ENCODE results near the gene TXNIP. TPM values are rescaled to one million over a fixed set of nuclear protein-coding genes. Genes with fewer than 3 reads are reported as not detected.

The TXNIP gene
- total and polyA plus RNA-seq, 10 donors = 446 to 2,368 (median 1,246) TPM

- Histone ChIP-seq H3K27me3 (replicated peaks in 1 of 7) (no peaks in the 10 kb centered on the region), H3K4me1 (peaks cover 26 to 72% (median 59%) of the 10 kb centered on the region in 6 donors), H3K27ac (peak overlapping the region; percentile 93 to 100 (median 99)), H3K36me3 (peaks cover 21 to 43% (median 35%) of the 10 kb centered on the region in 6 donors), H3K9me3 (no peaks in the 10 kb centered on the region), H3K4me3 (peak overlapping the region; percentile 86 to 100 (median 95))
- TF ChIP-seq POLR2A (IDR thresholded peaks at IDR 0.05) = peak in 1 of 3 donors; percentile 6
- no peak for TF ChIP-seq CTCF (IDR thresholded peaks at IDR 0.05 in 8 of 11, conservative IDR thresholded peaks at IDR 0.05 in 3 of 11)
- peak in 1 of 3 donors; percentile 46 for TF ChIP-seq POLR2AphosphoS5 (IDR thresholded peaks at IDR 0.05)
- 0 to 2% (median 1%) methylated on average over 13 of the region's 13 CpGs for WGBS, 5 donors
- DNase-seq = no peak
- intact Hi-C loops (cut with DNase I; ENCODE audit: low total_unique reads) = no loop called here
These were observed 381 bp downstream of the TXNIP start for GRCh38 chr1:145995964-145996432.

- DNase-seq = no peak
- peak overlapping the region; percentile 93 to 100 (median 99) for H3K27ac ChIP-seq
- H3K4me3 ChIP-seq = peak overlapping the region; percentile 86 to 100 (median 95)
- H3K27me3 ChIP-seq (replicated peaks in 1 of 7) = no peaks in the 10 kb centered on the region
- peak in 1 of 3 donors; percentile 74 for TF ChIP-seq POLR2AphosphoS5 (IDR thresholded peaks at IDR 0.05)
- TF ChIP-seq CTCF (IDR thresholded peaks at IDR 0.05 in 8 of 11, conservative IDR thresholded peaks at IDR 0.05 in 3 of 11) = no peak
- H3K4me1 ChIP-seq = peaks cover 31 to 73% (median 59%) of the 10 kb centered on the region in 6 donors
- no peaks in the 10 kb centered on the region for H3K9me3 ChIP-seq
- H3K36me3 ChIP-seq = peaks cover 21 to 43% (median 35%) of the 10 kb centered on the region in 6 donors
- intact Hi-C loops (cut with DNase I; ENCODE audit: low total_unique reads) = no loop called here
- WGBS, 5 donors = 1 to 3% (median 1%) methylated on average over 8 of the region's 8 CpGs
These were observed 1.1 kb downstream of the TXNIP start for GRCh38 chr1:145995148-145995881.

GRCh38 chr1:145994391-145995120, 1.8 kb downstream of the TXNIP start:
- intact Hi-C loops (cut with DNase I; ENCODE audit: low total_unique reads) = no loop called here

More at GRCh38 chr1:145994391-145995120, 1.8 kb downstream of the TXNIP start:
- Histone ChIP-seq H3K36me3 (peaks cover 21 to 43% (median 35%) of the 10 kb centered on the region in 6 donors), H3K27ac (peak overlapping the region; percentile 93 to 100 (median 99)), H3K4me1 (peaks cover 26 to 73% (median 56%) of the 10 kb centered on the region in 6 donors), H3K9me3 (no peaks in the 10 kb centered on the region), H3K27me3 (replicated peaks in 1 of 7) (no peaks in the 10 kb centered on the region), H3K4me3 (peak overlapping the region; percentile 86 to 100 (median 95))
- peak in 2 of 3 donors; percentile 45 to 64 for TF ChIP-seq POLR2A (IDR thresholded peaks at IDR 0.05)
- no peak for TF ChIP-seq CTCF (IDR thresholded peaks at IDR 0.05 in 8 of 11, conservative IDR thresholded peaks at IDR 0.05 in 3 of 11)
- TF ChIP-seq POLR2AphosphoS5 (IDR thresholded peaks at IDR 0.05) = peak; percentile 26 to 98 (median 77)
- DNase-seq = no peak
- 4 to 14% (median 8%) methylated on average over 10 of the region's 10 CpGs for WGBS, 5 donors
